Vagina (tissue), 2 donors: Measurements from ENCODE around the gene CYCS.

Source experiments
- CTCF ChIP-seq, 3 experiments: fragments of 450-650 bp in 2 of 3; fragments of 200-600 bp in 1 of 3; sonication (generic) in 1 of 3; IDR thresholded peaks; one replicate each; pipeline ENCODE4 v1.5.1; 2017 to 2019; ENCODE audit warnings: antibody characterized with exemption in 3 of 3, mild to moderate bottlenecking in 2 of 3, moderate library complexity in 2 of 3
- POLR2AphosphoS5 ChIP-seq, 2 donors: sonication (generic); formaldehyde crosslinking; IDR thresholded peaks; one replicate each; pipeline ENCODE4 v1.9.0; 2017; ENCODE audit warnings: antibody characterized with exemption in 2 of 2, mild to moderate bottlenecking in 2 of 2, low read depth in 1 of 2; ENCODE audit not compliant: insufficient read depth in 1 of 2

DNA sequence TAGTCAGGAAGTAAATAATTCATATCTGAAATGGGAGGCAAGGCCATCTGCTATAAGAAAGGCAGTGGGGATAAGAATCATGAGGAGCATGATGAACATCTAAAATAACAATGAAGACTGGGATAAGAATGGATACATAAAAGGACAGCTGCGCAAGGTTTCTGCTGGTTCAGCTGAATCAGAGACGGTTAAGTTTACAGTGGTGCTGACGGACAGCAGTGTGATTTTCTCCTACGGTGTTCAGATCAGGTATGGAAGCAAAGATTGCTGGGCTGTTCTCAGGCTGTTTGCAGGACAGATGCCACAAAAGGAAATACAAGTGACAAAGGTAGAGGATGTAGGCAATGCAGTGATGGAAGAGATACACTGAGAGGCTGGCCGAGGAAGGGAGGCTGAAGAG, 8.4 kb downstream of the CYCS start:
- TF ChIP-seq CTCF (IDR thresholded peaks at IDR 0.05): no peak
- no peak for TF ChIP-seq POLR2AphosphoS5 (IDR thresholded peaks at IDR 0.05; ENCODE audit: insufficient read depth in 1 of 2, low read depth in 1 of 2)
